Measurements from ENCODE around the gene MPC1.

DNA sequence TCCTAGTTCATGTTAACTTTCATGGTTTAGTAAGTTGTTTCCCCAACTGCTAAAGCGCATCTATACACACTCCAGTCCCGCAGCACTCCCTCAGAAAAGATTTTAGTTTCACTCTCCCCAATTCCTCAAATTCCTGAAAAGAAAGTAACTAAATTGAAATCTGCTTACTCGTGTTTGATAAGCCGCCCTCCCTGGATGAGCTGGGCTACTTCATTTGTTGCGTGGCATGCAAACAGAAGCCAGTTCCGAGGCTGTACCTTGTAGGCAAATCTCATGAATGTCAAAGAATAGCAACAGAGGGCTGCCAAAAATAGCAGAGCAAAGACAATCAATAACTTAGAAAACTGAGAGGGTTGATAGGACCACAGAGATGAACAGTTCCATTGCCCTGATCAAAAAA lies 16.9 kb downstream of the MPC1 start:
- TF ChIP-seq EZH2 (IDR thresholded peaks at IDR 0.05; ENCODE audit: borderline replicate concordance, insufficient read depth, low read length, poor library complexity, severe bottlenecking) = no peak
- no peak for TF ChIP-seq POLR2AphosphoS5 (IDR thresholded peaks at IDR 0.05)
- TF ChIP-seq, protein P1, sequence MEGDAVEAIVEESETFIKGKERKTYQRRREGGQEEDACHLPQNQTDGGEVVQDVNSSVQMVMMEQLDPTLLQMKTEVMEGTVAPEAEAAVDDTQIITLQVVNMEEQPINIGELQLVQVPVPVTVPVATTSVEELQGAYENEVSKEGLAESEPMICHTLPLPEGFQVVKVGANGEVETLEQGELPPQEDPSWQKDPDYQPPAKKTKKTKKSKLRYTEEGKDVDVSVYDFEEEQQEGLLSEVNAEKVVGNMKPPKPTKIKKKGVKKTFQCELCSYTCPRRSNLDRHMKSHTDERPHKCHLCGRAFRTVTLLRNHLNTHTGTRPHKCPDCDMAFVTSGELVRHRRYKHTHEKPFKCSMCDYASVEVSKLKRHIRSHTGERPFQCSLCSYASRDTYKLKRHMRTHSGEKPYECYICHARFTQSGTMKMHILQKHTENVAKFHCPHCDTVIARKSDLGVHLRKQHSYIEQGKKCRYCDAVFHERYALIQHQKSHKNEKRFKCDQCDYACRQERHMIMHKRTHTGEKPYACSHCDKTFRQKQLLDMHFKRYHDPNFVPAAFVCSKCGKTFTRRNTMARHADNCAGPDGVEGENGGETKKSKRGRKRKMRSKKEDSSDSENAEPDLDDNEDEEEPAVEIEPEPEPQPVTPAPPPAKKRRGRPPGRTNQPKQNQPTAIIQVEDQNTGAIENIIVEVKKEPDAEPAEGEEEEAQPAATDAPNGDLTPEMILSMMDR (IDR thresholded peaks at IDR 0.05; ENCODE audit: poor library complexity, severe bottlenecking) = no peak
- no peak for TF ChIP-seq TAF1 (IDR thresholded peaks at IDR 0.05; ENCODE audit: low read depth)
- no peak for TF ChIP-seq RAD21 (conservative IDR thresholded peaks at IDR 0.05)
- TF ChIP-seq REST (IDR thresholded peaks at IDR 0.05; ENCODE audit: borderline replicate concordance) = no peak
- no peak for TF ChIP-seq SMC3 (conservative IDR thresholded peaks at IDR 0.05; ENCODE audit: poor library complexity)
